NCI-H82 treated with DMSO at 0.1 percent for 48 hours (cell line): ENCODE measurements around the gene NCAPG2.

Experiments used
- DNase-seq: peaks from one replicate; lab custom pipeline; 2025; ENCODE audit not compliant: unreplicated experiment; lab: John Stamatoyannopoulos, UW

NCAPG2 gene

DNA sequence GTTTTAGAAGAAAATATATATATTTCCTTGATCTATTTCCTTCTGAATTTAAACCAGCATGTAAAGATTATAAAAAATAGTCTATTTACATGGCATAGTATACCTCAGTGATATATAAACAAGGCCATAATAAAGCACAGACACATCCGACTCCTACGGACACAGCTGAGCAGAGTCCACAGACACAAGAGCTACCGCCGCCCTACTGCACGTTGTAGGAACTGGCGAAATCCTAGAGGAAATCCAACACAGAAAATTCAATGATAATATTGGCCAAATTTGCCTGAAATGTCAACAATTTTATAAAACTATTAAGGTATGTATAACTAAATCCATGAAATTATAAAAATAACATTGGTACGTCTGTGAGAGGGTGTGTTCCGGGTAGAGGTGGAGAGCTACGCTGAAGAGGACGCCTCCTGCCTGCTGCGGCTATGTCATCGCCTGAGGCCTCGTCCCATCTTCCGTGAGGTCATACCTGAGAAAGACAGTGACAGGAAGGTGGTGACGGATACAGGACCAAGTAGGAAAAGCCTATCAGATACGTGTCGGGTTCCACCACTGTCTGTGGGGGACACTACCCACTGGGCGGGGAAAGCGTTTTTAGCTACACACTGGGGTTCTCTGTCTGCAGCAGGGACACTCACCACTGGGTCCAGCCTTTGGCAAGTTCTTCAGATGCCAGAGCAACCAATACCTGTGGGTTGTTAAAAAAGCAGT, 29.3 kb upstream of the NCAPG2 start:
- no peak for DNase-seq

DNA sequence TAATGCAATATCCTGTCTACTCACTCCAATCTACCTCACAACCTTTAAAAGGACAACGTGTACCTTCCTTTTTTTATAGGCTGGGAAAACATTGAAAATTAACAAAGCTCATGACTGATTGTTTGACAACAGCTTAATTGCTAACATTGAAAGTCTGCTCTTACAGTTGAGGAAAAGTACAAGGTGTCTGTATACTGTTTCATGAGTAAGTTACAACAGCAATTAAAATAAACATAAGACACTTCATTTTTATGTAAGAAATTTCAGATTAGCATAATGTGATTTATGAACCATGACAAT, 28.6 kb upstream of the NCAPG2 start:
- DNase-seq = no peak

DNA sequence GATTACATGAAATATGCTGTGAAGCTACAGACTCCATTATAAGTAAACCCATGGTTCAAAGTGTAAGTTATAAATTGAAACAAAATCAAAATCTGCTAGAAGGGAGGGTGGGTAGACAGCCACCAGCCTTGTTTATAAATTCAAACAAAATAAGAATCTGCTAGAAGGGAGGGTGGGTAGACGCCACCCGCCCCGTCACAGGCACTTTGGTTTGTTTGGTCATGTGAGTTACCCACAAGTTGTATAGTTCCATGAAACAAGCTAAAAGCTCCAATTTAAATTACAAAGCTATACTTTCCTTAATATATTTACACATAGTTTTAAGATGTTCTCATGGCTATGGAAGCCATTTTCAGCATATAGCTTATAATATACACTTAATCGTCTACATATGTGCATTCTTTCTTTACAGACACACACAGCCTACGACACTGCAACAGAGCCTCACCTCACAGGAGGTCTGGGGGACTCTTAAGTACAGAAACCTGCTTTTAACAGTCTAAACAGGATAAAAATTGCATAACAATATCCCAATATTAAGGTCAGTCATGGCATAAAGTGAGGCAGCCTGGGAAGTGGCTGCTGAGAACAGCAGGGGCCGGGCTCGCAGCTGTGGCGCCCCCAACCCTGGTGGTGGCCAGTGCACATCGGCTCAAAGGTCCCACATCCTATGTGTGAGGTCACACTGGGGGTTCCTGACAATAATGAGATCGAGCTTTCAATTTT, 28.1 kb upstream of the NCAPG2 start:
- DNase-seq = no peak

DNA sequence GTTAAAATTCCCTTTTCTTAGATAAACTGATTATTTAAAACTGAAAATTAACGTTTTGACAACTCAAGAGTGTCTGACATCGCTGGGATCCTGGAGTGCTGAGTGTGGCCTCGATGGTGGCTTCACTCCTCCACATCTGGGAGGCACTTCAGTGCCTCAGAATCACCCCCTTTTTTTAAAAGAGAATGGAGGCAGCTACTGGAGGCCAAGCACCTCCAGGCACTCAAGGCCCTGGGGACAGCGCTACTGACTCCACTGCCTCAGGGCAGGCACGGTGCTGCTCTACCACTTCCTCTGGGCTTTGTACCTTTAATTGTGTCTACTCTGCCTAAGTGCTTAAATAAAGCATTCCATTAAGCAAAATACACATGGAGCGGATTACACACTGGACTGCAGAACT, 27.2 kb upstream of the NCAPG2 start:
- no peak for DNase-seq

DNA sequence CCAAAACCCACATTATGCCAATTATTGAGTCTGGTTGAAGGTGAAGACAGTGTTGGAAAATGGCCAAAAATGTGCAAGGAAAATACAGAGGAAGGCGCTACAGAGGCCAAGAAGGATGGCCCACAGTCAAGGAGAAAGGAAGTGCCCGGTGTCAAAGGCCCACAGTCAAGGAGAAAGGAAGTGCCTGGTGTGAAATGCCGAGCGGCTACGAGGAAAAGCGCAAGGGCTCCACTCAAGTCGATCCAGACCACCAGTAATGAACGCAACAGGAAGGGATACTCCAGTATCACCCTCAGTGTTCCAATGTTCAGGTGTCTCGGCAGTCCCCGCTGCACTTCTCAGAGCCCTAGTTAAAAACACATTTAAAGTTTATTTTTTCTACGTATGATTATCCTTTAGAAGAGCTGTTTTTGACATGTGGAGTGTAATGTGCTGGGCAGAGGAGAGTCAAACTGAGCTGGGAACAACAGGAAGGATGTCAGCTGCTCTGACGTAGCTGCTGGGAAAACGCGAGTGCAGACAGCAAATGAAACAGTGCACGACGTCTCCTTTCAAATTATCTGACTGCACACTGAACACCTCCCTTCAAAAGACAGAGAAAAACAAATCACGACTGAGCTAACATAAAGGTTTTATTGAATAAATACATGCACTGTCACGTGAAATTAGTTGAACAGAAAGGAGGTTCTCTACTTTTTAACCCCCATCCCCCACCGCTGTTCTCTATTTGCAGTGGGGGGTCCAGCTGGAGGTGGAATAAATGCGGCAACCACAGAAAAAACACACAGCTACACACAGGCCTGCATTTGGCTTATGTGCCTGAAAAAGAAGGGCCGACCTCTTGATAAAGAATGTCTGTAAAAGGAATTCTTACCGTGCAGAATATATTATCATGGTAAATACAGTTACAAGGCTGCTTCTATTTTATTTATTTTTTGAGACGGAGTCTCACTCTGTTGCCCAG, 26.1 kb upstream of the NCAPG2 start:
- no peak for DNase-seq

DNA sequence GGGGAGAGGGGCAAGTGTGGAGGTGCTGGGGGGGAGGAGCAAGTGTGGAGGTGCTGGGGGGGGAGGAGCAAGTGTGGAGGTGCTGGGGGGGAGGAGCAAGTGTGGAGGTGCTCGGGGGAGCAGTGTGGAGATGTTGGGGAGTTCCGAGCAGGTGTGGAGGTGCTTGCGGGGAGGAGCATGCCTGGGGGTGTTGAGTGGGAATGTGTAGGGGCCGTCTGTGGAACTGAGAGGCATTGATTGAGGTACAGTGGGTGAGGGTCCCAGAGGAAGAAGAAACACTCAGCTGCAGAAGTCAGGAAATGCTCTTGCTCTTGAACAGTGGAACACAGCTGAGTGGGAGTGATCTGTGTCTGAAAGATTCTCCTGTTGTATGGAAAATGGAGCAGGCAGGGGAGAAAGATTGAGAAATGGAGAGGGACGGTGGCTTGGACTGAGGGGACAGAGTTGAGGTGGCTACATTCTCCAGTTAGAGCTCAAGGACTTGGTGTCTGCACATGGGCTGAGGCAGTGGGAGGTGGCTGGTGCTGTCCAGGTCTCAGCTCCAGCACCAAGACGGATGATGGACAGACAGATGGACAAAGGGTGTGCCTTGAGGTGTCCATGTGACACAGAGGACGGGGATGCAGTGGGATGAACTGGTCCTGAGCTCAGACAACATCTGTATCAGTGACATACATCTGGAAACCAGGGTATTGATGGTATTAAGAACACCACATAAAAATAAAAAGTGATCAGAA, 25.2 kb upstream of the NCAPG2 start:
- no peak for DNase-seq

DNA sequence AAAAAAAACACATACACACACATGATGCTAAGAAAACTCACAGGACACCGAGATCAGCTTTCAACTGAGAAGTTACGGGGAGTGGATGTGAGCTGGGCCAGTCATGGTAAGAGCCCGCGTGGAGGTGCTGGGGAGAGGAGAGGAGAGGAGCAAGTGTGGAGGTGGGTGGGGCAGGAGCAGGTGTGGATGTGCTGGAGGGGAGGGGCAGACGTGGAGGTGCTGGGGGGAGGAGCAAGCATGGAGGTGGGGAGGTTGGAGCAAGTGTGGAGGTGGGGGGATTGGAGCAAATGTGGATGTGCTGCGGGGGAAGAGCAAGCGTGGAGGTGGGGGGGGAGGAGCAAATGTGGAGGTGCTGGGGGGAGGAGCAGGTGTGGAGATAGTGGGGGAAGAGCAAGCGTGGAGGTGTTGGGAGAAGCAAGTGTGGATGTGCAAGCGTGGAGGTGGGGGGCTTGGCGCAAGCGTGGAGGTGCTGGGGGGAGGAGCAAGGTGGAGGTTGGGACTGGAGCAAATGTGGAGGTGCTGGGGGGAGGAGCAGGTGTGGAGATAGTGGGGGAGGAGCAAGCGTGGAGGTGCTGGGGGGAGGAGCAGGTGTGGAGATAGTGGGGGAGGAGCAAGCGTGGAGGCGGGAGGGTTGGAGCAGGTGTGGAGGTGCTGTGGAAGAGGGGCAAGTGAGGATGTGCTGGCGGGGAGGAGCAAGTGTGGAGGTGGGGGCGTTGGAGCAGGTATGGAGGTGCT, 24.5 kb upstream of the NCAPG2 start:
- DNase-seq = no peak

DNA sequence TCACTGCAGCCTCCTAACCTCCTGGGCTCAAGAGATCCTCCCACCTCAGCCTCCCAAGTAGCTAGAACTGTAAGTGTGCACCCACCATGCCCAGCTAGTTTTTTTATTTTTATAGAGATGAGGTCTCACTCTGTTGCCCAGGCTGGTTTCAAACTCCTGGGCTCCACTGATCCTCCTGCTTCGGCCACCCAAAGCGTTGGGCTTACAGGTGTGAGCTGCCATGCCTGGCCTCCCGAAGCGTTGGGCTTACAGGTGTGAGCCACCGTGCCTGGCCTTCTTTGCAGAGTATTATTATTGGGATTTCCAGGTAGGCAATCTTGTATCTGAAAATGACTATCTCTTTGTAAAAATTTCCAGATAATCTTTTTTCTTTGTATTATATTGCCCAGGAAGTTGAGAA, 23.1 kb upstream of the NCAPG2 start:
- DNase-seq = no peak

DNA sequence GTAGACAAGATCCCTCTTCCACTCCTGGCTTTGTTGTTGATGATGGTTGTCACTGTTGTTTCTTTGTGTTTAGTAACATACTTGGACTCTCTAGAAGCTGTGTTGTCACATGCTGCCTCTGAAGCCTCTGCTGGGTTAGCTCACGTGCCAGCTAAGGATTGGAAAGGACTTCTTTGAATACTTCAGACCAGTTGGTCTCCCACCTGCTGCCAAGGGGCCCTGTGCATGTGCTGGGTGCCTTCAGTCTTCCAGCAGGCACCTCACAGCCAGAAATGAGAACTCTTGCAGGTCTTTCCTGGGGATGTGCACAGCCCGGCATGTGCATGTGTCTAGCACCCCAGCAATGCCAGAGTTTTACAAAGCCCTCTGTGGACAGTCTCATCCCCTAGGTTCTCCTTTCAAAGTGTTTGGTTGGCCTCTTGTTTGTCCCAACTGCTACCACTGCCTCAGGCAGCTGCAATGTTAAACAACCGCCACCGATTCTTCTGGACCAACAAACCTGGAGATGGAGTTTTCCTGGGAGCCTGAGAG, 21.7 kb upstream of the NCAPG2 start:
- DNase-seq = no peak

DNA sequence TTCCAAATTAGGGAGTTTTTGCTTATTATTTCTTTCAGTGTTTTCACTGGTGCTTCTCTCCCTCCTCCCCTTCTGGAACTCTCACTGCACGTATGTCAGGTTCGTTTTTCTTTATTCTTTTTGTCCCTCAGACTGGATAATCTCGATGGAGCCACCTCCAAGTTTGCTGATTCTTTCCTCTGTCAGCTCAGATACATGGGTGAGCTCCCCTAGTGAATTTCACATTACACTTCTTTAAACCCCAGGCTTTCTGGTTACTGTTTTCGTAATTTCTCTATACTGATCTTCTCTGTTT, 20.8 kb upstream of the NCAPG2 start:
- DNase-seq = no peak

DNA sequence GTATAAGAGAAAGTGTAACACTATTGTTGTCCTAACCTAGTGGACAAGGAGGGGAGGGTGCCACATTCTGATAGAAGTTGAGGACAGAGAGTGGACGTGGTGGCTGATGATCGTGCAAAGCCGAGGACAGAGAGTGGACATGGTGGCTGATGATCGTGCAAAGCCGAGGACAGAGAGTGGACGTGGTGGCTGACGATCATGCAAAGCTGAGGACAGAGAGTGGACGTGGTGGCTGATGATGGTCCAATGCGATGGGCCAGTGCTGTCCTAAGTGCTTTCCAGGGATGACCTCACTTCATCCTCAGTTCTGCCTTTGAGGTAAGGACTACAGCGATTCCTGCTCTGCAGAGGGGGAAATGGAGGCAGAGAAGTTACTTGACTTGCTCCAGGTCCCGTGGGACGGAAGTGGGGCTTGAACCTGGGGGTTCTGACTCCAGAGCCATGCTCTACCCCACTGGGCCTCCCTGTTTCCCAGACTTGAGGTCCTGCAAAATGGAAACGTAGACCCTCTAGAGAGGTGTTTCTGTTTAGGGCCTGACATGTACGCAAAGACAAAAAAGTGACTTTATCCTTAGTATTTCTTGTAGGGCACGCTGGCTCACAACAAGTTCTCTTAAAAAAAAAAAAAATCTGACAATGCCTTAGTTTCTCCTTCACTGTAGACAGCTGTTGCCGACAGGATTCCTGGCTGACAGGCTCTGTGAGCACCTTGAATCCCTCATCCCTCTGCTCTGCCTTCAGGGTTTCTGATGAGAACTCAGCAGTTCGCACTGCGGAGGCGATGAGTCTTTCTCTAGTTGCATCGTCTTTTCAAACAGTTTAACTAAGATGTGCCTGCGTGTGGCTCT, 20.3 kb upstream of the NCAPG2 start:
- DNase-seq = no peak

DNA sequence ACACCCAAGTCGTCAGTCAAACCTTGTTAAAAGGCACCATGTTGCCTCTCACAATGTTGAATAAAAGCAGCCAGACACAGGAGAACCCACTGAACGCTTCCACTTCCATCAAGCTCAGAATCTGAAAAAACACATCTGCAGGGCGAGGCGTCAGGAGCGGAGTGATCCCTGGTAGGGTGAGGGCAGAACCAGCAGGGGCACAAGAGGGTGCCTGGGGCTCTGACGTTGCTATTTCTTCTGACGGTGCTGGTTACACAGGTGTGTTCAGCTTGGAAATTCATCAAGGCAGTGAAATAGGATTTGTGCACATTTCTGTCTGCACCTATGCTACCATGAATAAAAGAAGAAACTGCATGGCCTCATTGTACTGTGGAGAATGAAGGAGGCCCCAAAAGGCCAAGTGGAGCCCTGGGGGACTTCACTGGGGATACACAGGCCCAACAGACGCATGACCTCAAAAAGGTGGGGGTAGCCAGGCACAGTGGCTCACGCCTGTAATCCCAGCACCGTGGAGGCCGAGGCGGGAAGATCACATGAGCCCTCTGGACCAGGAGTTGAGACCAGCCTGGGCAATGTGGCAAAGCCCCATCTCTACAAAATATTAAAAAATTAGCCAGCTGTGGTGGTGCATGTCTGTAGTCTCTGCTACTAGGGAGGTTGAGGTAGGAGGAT, 19.2 kb upstream of the NCAPG2 start:
- no peak for DNase-seq

DNA sequence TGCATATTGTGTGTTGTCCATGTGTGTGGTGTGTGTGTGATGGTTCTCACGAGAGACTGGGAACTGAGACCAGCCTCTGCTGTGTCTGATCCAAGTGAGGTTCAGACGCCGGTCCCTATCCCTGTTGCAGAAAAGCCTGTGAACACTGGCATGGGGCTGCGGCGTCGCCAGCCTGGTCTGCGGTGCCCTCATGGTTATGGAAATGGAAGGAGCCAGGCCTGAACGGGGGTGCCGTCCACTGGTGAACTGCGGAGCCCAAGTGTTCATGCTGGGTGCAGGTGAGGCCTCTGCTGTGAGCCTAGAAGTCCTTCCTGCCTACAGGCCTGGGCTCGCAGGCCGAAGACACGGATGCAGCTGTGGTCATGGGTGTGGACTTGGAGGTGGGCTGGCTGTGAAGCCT, 18.7 kb upstream of the NCAPG2 start:
- DNase-seq = no peak

DNA sequence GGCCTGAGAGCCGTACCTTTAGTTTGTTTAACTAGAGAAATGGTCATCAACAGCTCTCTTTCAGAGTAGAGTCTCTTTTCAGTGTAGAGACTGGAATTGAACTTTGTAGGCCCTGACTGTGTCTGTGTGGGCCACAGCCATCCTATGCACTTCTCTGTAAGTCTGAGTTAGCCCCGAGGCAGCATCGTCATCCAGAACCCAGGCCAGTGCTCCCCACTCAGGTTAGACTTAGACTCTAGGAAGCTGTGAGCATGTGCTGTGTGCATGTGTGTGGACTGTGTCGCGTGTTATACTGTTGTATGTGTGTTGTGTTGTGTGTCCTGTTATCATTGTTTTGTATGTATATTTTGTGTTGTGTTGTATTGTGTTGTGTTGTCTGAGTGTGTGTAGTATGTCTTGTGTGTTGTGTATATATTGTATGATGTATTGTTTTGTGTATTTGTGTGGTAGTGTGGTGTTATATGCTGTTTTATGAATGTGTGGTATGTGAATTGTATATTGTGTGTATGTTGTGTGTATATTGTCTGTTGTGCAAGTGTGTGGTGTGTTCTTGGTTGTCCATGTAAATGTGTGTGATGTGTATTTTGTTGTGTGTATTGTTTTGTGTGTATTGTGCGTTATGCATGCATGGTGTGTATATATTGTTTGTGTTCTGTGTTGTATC, 18.1 kb upstream of the NCAPG2 start:
- DNase-seq = no peak

DNA sequence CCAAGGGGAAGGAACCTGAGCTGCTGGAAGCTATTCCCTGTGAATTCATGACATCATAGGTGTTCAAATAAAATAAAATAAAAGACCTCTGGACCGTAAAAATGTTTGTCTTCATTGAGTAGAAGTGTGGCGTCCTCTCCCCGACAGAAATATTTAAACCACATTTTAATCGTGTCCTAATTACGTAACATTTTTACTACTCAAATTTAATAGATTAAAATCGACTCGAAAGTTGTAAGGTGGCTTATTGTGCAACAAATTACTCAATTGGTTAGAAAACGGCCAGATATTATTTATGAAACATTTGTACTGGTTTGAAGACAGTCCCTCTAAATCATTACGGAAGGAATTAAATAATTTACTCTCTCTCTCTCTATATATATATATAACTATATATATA, 15.5 kb upstream of the NCAPG2 start:
- no peak for DNase-seq

DNA sequence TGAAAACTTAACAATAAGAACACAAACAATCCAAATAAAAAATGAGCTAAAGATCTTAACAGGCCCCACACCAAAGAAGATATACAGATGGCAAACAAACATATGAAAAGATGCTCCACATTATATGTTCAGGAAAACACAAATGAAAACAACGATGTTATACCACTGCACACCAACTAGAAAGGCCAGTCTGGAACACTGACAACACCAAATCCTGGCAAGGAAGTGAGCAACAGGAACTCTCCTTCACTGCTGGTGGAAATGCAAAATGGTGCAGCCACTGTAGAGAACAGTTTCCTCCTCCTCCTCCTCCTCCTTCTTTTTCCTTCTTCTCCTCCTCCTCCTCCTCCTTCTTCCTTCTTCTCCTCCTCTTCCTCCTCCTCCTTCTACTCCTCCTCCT, 12.2 kb upstream of the NCAPG2 start:
- DNase-seq = no peak

DNA sequence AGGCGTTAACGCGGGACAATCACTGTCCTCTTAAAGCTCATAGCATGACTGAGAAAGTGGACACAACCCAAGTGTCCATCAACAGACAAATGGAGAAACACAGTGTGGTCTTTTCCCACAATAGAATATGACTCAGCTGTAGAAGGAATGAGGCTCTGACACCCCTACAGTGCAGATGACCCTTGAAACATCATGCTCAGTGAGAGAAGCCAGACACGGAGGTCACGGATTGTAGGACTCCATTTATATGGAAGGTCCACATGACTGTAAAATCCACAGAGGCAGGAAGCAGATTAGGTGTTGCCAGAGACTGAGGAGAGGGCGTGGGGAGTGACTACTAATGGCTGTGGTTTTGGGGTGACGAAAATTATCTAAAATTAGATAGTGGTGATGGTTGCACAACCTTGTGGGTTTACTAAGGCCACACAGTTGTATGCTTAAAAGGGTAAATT, 6.1 kb upstream of the NCAPG2 start:
- no peak for DNase-seq

DNA sequence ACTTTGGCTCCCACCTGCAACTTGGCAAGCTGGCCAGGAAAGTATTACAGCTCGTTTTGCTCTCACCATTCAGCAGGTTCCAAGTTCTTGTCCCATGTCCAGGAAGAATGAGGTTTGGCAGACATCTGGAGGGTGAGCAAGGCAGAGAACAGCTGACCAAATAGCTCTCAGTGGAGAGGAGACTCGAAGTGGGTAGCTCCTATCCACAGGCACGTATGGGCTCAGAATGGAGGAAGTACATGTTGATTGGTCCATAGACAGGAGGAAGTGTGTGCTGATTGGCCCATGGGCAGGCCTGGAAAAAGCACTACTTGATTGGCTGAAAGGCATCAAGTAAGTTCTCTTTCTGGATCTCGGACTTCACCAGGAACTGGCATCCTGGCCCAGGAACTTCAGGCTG, 3.0 kb upstream of the NCAPG2 start:
- no peak for DNase-seq
